B cell (primary cell): ENCODE measurements around the gene GRID2. TPM values are rescaled to one million over a fixed set of nuclear protein-coding genes. Genes with fewer than 3 reads are reported as not detected.

Source experiments
- ATAC-seq: fragments of 200-7000 bp; cut with Tn5 transposase; one replicate; pipeline ENCODE4 v1.10.0; 2021; ENCODE audit warnings: low read depth, mild to moderate bottlenecking, moderate number of reproducible peaks, moderate library complexity
- CTCF ChIA-PET: fragments of 350-600 bp; sonication (Branson Sonifier 250); formaldehyde crosslinking; loops from one replicate; lab custom pipeline; 2021; ENCODE audit warnings: antibody characterized with exemption, inconsistent platforms; lab: Charles Lee
- POLR2A ChIA-PET: fragments of 350-600 bp; sonication (Branson Sonifier 250); formaldehyde crosslinking; loops from one replicate; lab custom pipeline; 2021; ENCODE audit warnings: antibody characterized with exemption; lab: Charles Lee
- DNase-seq: peaks from one replicate; pipeline ENCODE4 v3.0.0; 2013
- H2AFZ ChIP-seq: 2 replicates; pipeline ENCODE4 v1.6.1; 2012; ENCODE audit warnings: mild to moderate bottlenecking, low read depth, low read length; ENCODE audit not compliant: insufficient read depth, poor library complexity, severe bottlenecking
- H3K27ac ChIP-seq, 2 donors: 1 replicate in 1 of 2; 2 replicates in 1 of 2; pipeline ENCODE4 v1.5.1; 2012 to 2013; ENCODE audit warnings: low read length in 2 of 2, mild to moderate bottlenecking in 2 of 2, moderate library complexity in 1 of 2
- H3K27me3 ChIP-seq, 4 experiments: fragments of 200-600 bp in 1 of 4; sonication (generic) in 1 of 4; replicated peaks in 1 of 4; 1 replicate in 2 of 4; 2 replicates in 2 of 4; pipeline versions ENCODE4 v1.6.1 to v1.7.0; 2013 to 2016; ENCODE audit warnings: low read length in 3 of 4, mild to moderate bottlenecking in 2 of 4, mixed read lengths in 1 of 4, moderate library complexity in 1 of 4; ENCODE audit not compliant: insufficient read depth in 4 of 4, control insufficient read depth in 3 of 4; ENCODE audit errors: control extremely low read depth in 1 of 4
- H3K36me3 ChIP-seq, 2 experiments: replicated peaks in 1 of 2; 1 replicate in 1 of 2; 2 replicates in 1 of 2; pipeline versions ENCODE4 v1.6.1 to v1.7.1; 2013; ENCODE audit warnings: low read length in 1 of 2; ENCODE audit not compliant: insufficient read depth in 2 of 2, control insufficient read depth in 1 of 2; ENCODE audit errors: control extremely low read depth in 1 of 2, extremely low read depth in 1 of 2
- H3K4me1 ChIP-seq, 2 donors: fragments of 200-600 bp in 1 of 2; sonication (generic) in 1 of 2; 1 replicate in 1 of 2; 2 replicates in 1 of 2; pipeline versions ENCODE4 v1.5.1 to v1.6.1; 2013 to 2017; ENCODE audit warnings: low read length in 2 of 2; ENCODE audit not compliant: control insufficient read depth in 2 of 2, insufficient read depth in 2 of 2
- H3K4me2 ChIP-seq: replicated peaks from 2 replicates; pipeline ENCODE3; 2012; ENCODE audit warnings: mild to moderate bottlenecking, low read depth, low read length; ENCODE audit not compliant: poor library complexity, severe bottlenecking
- H3K4me3 ChIP-seq, 5 experiments: fragments of 200-600 bp in 1 of 5; sonication (generic) in 1 of 5; 1 replicate in 3 of 5; 2 replicates in 2 of 5; pipeline versions ENCODE4 v1.5.1 to v1.7.0; 2011 to 2016; ENCODE audit warnings: low read length in 4 of 5, mild to moderate bottlenecking in 4 of 5, low read depth in 2 of 5, control low read depth in 1 of 5, moderate library complexity in 1 of 5; ENCODE audit not compliant: insufficient read depth in 1 of 5; ENCODE audit errors: control extremely low read depth in 1 of 5, extremely low read depth in 1 of 5
- H3K79me2 ChIP-seq: fragments of 200-600 bp; sonication (generic); one replicate; pipeline ENCODE4 v1.6.0; 2016; ENCODE audit warnings: low read length; ENCODE audit not compliant: control insufficient read depth, insufficient read depth
- H3K9ac ChIP-seq: fragments of 200-600 bp; sonication (generic); 2 replicates; pipeline ENCODE4 v1.6.1; 2017; ENCODE audit warnings: mild to moderate bottlenecking, low read length, moderate library complexity
- H3K9me3 ChIP-seq, 3 donors: one replicate each; pipeline versions ENCODE4 v1.6.1 to v1.7.1; 2013; ENCODE audit warnings: low read length in 2 of 3; ENCODE audit not compliant: control insufficient read depth in 2 of 3, insufficient read depth in 1 of 3; ENCODE audit errors: control extremely low read depth in 1 of 3
- H4K20me1 ChIP-seq: 2 replicates; pipeline ENCODE4 v1.6.0; 2012; ENCODE audit warnings: mild to moderate bottlenecking, low read length; ENCODE audit not compliant: insufficient read depth, control insufficient read depth, poor library complexity, severe bottlenecking
- H3K27ac Mint-ChIP-seq: one replicate; pipeline ENCODE4 v1.8.0; 2021; ENCODE audit warnings: mixed read lengths
- H3K27me3 Mint-ChIP-seq: one replicate; pipeline ENCODE4 v1.8.0; 2021; ENCODE audit warnings: mixed read lengths
- H3K4me1 Mint-ChIP-seq: one replicate; pipeline ENCODE4 v1.8.0; 2021; ENCODE audit warnings: mixed read lengths
- H3K4me3 Mint-ChIP-seq: one replicate; pipeline ENCODE4 v1.8.0; 2021; ENCODE audit warnings: mixed read lengths
- H3K9me3 Mint-ChIP-seq: one replicate; pipeline ENCODE4 v1.8.0; 2022; ENCODE audit warnings: mixed read lengths; ENCODE audit not compliant: insufficient read depth
- CTCF ChIP-seq: fragments of 200-600 bp; IDR thresholded peaks from one replicate; pipeline ENCODE4 v1.8.0; 2022; ENCODE audit warnings: antibody characterized with exemption, mild to moderate bottlenecking
- EZH2 ChIP-seq: IDR thresholded peaks from 2 replicates; pipeline ENCODE4 v1.6.1; 2012; ENCODE audit warnings: borderline replicate concordance, low read depth, mild to moderate bottlenecking, moderate library complexity, low read length; ENCODE audit not compliant: insufficient read depth, poor library complexity, severe bottlenecking
- WGBS: methylation state at CpG from one replicate; pipeline ENCODE4 v1.1.5; 2013; ENCODE audit warnings: missing lambda C conversion rate; ENCODE audit not compliant: insufficient coverage; 5-methylcytosine and 5-hydroxymethylcytosine counted together
- intact Hi-C: fragments of 100-400 bp; cut with micrococcal nuclease; formaldehyde crosslinking; loops from one replicate; pipeline ENCODE4 v1.10.0; 2022
- polyA plus RNA-seq: library from polyadenylated mRNA; depleted of rRNA; stranded (reverse); fragments of >200 nt; gene quantifications from 2 replicates; pipeline ENCODE4 v1.2.3, GENCODE V29; 2012
- total RNA-seq, 2 donors: library from RNA; stranded (reverse); fragments of 120-200 nt in 1 of 2; gene quantifications; 1 replicate in 1 of 2; 2 replicates in 1 of 2; pipeline versions ENCODE4 v1.2.3 to v1.2.4, GENCODE V29; 2013 to 2022

The GRID2 gene
- total and polyA plus RNA-seq, 2 donors (not counting 1 experiment from before 2014, with no cell fraction given), result not detected

GRCh38 chr4:92952897-92953296 is 649.1 kb downstream of the GRID2 start:
- ChIA-PET CTCF (no interaction called here), POLR2A (no interaction called here)
- no peak overlapping the region for H3K4me2 ChIP-seq
- H4K20me1 ChIP-seq, result no peaks in the 10 kb centered on the region
- no peak overlapping the region for H3K4me3 ChIP-seq
- no peak overlapping the region for H3K27ac ChIP-seq
- H3K27me3 ChIP-seq, result no peaks in the 10 kb centered on the region
- Mint-ChIP-seq H3K27ac (no peak overlapping the region), H3K4me3 (no peak overlapping the region), H3K27me3 (no peaks in the 10 kb centered on the region), H3K9me3 (peaks cover 3% of the 10 kb centered on the region), H3K4me1 (no peaks in the 10 kb centered on the region)
- WGBS, result 100% methylated on average over 1 of the region's 3 CpGs
- intact Hi-C loops, result no loop called here
- no peak overlapping the region for H3K9ac ChIP-seq
- no peaks in the 10 kb centered on the region for H3K79me2 ChIP-seq
- no peaks in the 10 kb centered on the region for H3K36me3 ChIP-seq
- no peaks in the 10 kb centered on the region for H3K9me3 ChIP-seq
- TF ChIP-seq EZH2 (no peak), CTCF (no peak)
- no peak for ATAC-seq
- H3K4me1 ChIP-seq, result no peaks in the 10 kb centered on the region
- no peak for DNase-seq
- H2AFZ ChIP-seq, result no peak overlapping the region

GRCh38 chr4:92953462-92953861 is 649.7 kb downstream of the GRID2 start:
- Mint-ChIP-seq H3K27ac (no peak overlapping the region), H3K4me1 (no peaks in the 10 kb centered on the region), H3K27me3 (no peaks in the 10 kb centered on the region), H3K4me3 (no peak overlapping the region), H3K9me3 (peaks cover 6% of the 10 kb centered on the region)
- ChIA-PET CTCF (no interaction called here), POLR2A (no interaction called here)
- Histone ChIP-seq H4K20me1 (no peaks in the 10 kb centered on the region), H2AFZ (no peak overlapping the region), H3K27me3 (no peaks in the 10 kb centered on the region), H3K9me3 (no peaks in the 10 kb centered on the region), H3K9ac (no peak overlapping the region), H3K4me2 (no peak overlapping the region), H3K4me3 (no peak overlapping the region), H3K36me3 (no peaks in the 10 kb centered on the region), H3K4me1 (no peaks in the 10 kb centered on the region), H3K79me2 (no peaks in the 10 kb centered on the region), H3K27ac (no peak overlapping the region)
- ATAC-seq (no peak), DNase-seq (no peak)
- intact Hi-C loops, result no loop called here
- WGBS, result no CpG with 5 or more reads among the region's 3 CpGs
- TF ChIP-seq CTCF (no peak), EZH2 (no peak)
